ENCODE data around the gene TRIP10. TPM values are rescaled to one million over a fixed set of nuclear protein-coding genes. Genes with fewer than 3 reads are reported as not detected.

The TRIP10 gene
- total and polyA plus RNA-seq, 8 donors = 30.1 to 111 (median 66.8) TPM

DNA sequence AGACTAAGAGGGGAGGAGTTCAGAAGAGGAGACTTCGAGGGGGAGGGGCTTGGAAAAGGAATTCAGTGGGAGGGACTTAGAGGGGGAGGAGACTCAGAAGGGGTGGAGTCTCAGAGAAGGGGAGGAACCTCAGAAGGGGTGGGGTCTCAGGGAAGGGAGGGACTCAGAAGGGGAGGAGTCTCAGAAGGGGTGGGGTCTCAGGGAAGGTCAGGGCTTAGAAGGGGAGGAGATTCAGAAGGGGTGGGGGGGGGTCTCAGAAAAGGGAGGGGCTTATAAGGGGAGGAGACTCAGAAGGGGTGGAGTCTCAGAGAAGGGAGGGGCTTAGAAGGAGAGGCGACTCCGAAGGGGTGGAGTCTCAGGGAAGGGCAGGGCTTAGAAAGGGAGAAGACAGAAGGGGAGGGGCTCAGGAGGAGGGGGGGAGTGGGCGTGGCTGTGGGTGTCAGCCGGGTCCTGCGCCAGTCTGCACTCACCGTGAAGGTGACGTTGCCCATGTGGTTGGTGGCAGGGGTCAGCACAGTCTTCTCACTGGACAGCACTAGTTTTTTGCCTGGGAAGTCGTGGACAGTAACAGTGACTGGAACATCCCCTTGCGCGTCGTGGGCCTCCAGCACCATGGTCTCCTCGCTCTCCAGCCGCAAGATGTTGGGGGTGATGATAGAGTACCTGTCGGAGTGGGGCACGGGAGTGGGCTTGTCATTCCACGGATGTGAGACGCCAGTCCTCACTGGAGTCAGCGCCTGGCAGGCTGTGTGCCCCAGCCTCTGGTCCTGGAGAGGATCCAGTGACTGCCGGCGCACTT is 20.5 kb upstream of the TRIP10 start:
- 70 to 80% (median 79%) methylated on average over 17 to 21 of the region's 21 CpGs for WGBS, 5 donors
- intact Hi-C loops (cut with DNase I; ENCODE audit: low total_unique reads) = no loop called here
- Histone ChIP-seq H3K36me3 (no peaks in the 10 kb centered on the region), H3K27ac (no peak overlapping the region), H3K4me1 (peaks cover 0 to 35% (median 13%) of the 10 kb centered on the region in 4 donors), H3K9me3 (no peaks in the 10 kb centered on the region), H3K27me3 (peaks cover 0 to 28% (median 0%) of the 10 kb centered on the region in 3 donors), H3K4me3 (peak overlapping the region in 3 of 4 donors; percentile 4 to 38 (median 29))
- TF ChIP-seq POLR2A (IDR thresholded peaks at IDR 0.05) (no peak), POLR2AphosphoS5 (IDR thresholded peaks at IDR 0.05) (no peak), EP300 (IDR thresholded peaks at IDR 0.05) (no peak)
- DNase-seq = no peak

DNA sequence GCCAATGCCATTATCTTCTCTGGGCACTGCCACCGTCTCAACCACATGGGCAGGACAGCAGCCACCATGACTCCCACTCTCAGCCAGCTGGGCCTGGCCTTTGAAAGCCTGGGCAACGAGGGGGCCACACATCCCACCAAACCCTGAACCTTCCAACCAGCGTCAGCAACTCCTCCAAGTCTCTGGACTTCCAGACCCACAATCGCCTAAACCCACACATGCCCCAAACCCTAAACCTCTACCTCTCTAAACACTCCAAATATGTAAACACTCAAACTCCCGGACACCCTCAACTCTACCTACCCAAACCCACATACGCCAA is 20.0 kb upstream of the TRIP10 start:
- no peak for DNase-seq
- H3K27ac ChIP-seq = no peak overlapping the region
- 67 to 79% (median 74%) methylated on average over 6 of the region's 6 CpGs for WGBS, 5 donors
- H3K4me3 ChIP-seq = peak overlapping the region in 3 of 4 donors; percentile 4 to 38 (median 29)
- no peaks in the 10 kb centered on the region for H3K36me3 ChIP-seq
- H3K9me3 ChIP-seq = no peaks in the 10 kb centered on the region
- peaks cover 0 to 28% (median 0%) of the 10 kb centered on the region in 3 donors for H3K27me3 ChIP-seq
- TF ChIP-seq POLR2AphosphoS5 (IDR thresholded peaks at IDR 0.05) (no peak), EP300 (IDR thresholded peaks at IDR 0.05) (no peak), POLR2A (IDR thresholded peaks at IDR 0.05) (no peak)
- TF ChIP-seq, protein P1, sequence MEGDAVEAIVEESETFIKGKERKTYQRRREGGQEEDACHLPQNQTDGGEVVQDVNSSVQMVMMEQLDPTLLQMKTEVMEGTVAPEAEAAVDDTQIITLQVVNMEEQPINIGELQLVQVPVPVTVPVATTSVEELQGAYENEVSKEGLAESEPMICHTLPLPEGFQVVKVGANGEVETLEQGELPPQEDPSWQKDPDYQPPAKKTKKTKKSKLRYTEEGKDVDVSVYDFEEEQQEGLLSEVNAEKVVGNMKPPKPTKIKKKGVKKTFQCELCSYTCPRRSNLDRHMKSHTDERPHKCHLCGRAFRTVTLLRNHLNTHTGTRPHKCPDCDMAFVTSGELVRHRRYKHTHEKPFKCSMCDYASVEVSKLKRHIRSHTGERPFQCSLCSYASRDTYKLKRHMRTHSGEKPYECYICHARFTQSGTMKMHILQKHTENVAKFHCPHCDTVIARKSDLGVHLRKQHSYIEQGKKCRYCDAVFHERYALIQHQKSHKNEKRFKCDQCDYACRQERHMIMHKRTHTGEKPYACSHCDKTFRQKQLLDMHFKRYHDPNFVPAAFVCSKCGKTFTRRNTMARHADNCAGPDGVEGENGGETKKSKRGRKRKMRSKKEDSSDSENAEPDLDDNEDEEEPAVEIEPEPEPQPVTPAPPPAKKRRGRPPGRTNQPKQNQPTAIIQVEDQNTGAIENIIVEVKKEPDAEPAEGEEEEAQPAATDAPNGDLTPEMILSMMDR (IDR thresholded peaks at IDR 0.05) = no peak
- peaks cover 0 to 38% (median 13%) of the 10 kb centered on the region in 4 donors for H3K4me1 ChIP-seq
- intact Hi-C loops (cut with DNase I; ENCODE audit: low total_unique reads) = no loop called here

DNA sequence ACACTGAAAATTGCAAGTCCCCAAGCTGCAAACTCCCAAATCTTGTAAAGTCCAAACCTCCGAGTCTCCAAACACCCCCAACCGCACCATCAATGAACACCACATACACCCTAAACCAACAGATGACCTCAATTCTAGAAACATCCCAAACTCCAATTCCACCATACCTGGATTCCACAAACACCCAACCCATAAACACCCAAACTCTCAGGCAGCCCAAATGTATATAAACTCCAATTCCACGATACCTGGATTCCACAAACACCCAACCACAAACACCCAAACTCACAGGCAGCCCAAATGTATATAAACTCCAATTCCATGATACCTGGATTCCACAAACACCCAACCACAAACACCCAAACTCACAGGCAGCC is 19.5 kb upstream of the TRIP10 start:
- no peak for DNase-seq
- no peak overlapping the region for H3K27ac ChIP-seq
- peaks cover 0 to 28% (median 0%) of the 10 kb centered on the region in 3 donors for H3K27me3 ChIP-seq
- 88 to 93% (median 90%) methylated on average over 3 of the region's 3 CpGs for WGBS, 5 donors
- H3K4me3 ChIP-seq = peak overlapping the region in 3 of 4 donors; percentile 8 to 38 (median 29)
- TF ChIP-seq EP300 (IDR thresholded peaks at IDR 0.05) (no peak), POLR2A (IDR thresholded peaks at IDR 0.05) (no peak), POLR2AphosphoS5 (IDR thresholded peaks at IDR 0.05) (no peak)
- TF ChIP-seq, protein P1 (IDR thresholded peaks at IDR 0.05) = no peak
- no peaks in the 10 kb centered on the region for H3K9me3 ChIP-seq
- H3K4me1 ChIP-seq = peaks cover 0 to 43% (median 13%) of the 10 kb centered on the region in 4 donors
- H3K36me3 ChIP-seq = no peaks in the 10 kb centered on the region
- intact Hi-C loops (cut with DNase I; ENCODE audit: low total_unique reads) = no loop called here

DNA sequence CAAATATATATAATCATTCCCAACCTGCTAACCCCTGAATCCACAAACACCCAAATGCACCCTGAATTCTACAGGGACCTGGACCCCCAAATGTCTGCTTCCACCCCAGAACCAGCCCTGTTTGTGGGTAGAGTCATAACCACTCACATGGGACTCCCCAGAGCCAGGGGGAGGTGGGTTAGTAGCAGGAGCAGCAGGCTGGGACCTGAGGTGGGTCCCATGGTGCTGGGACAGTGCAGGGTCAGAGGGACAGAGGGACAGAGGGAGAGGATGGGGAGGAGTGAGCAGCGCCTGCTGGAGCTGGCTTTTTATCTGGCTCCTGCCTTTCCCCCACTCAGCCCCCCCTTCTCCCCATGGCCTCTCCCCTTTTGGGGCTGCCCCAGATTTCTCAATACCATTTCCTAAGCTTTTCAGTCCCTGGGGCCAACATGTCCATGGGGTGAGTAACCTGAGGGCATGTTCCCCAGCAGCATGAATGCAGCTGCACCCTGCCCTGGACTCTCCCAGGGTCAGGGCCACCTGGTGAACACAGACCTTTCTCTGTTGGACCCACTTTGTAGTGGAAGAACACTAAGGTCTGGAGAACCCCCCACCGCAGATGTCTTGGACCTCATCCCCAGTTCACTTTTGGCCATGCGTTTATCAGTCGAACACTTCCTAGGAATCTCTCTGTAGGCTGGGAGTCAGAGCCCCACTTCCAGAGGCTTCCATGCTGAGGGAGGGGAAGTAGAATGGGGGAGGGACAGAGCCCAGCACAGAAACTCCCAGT is 18.9 kb upstream of the TRIP10 start, which contains the start of gene C3:
C3 (minus strand) TSS at position 282 of the 769 bp plus-strand sequence; CDS start at position 221, 61 bp downstream.
- peak; percentile 32 to 56 for DNase-seq
- Histone ChIP-seq H3K36me3 (no peaks in the 10 kb centered on the region), H3K4me1 (peaks cover 0 to 47% (median 13%) of the 10 kb centered on the region in 4 donors), H3K4me3 (peak within 1 kb of the TSS; percentile 8 to 38 (median 23)), H3K27ac (peak within 1 kb of the TSS in 2 of 5 donors; percentile 49 to 56), H3K27me3 (peaks cover 0 to 24% (median 0%) of the 10 kb centered on the region in 3 donors), H3K9me3 (no peaks in the 10 kb centered on the region)
- 68 to 78% (median 74%) methylated on average over 4 of the region's 4 CpGs for WGBS, 5 donors
- intact Hi-C loops (cut with DNase I; ENCODE audit: low total_unique reads) = no loop called here
- TF ChIP-seq POLR2AphosphoS5 (IDR thresholded peaks at IDR 0.05) = no peak
- TF ChIP-seq POLR2A (IDR thresholded peaks at IDR 0.05) = no peak
- TF ChIP-seq, protein P1 (IDR thresholded peaks at IDR 0.05) = no peak
- TF ChIP-seq EP300 (IDR thresholded peaks at IDR 0.05) = no peak
